ENCODE results near the gene RAPGEFL1. TPM values are rescaled to one million over a fixed set of nuclear protein-coding genes. Genes with fewer than 3 reads are reported as not detected.

Gene RAPGEFL1
- total RNA-seq, 4 donors from 2014 or later: 2.4 to 7.3 (median 5.2) TPM

DNA sequence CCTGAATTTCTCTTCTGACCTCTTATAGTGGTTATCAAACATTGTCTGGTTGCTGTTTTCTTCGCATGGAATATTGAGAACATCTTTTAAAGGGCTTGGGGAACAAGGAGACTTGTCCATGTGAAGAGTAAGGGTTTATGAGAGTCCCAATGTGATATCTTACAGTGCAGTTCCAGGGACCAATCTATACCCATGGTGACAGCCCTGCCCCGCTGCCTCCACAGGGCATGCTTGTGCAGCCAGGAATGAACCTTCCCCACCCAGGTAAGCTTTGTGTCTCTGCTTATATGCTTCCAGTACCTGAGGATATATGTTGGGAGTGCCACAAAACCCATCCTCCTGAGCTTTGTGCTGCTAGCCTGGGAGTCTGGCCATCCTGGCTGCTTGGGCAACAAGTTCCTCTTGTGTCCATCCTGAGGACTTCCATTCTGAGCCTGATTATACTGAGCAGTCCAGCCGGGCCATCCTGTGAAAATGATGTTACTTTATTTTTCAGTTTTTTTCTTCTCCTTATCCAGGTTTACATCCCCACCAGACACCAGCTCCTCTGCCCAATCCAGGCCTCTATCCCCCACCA, 9.5 kb upstream of the RAPGEFL1 start:
- TF ChIP-seq CTCF (IDR thresholded peaks at IDR 0.05; ENCODE audit: low read depth): no peak

GRCh38 chr17:40168262-40168832, 8.9 kb upstream of the RAPGEFL1 start:
- no peak for TF ChIP-seq CTCF (IDR thresholded peaks at IDR 0.05; ENCODE audit: low read depth)

DNA sequence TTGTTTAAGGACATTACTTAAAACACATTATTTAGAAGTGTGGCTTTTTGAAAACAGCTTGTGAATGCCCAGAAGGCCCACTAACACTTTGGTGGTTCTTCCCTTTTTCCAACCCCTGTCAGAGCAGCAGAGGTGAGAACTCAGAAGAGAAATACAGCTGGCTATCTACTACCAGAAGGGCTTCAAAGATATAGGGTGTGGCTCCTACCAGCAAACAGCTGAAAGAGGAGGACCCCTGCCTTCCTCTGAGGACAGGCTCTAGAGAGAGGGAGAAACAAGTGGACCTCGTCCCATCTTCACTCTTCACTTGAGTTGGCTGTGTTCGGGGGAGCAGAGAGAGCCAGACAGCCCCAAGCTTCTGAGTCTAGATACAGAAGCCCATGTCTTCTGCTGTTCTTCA, 6.9 kb upstream of the RAPGEFL1 start:
- TF ChIP-seq CTCF (IDR thresholded peaks at IDR 0.05; ENCODE audit: low read depth): no peak

GRCh38 chr17:40171750-40172149, 5.5 kb upstream of the RAPGEFL1 start:
- TF ChIP-seq CTCF (IDR thresholded peaks at IDR 0.05; ENCODE audit: low read depth): no peak

- TF ChIP-seq CTCF (IDR thresholded peaks at IDR 0.05; ENCODE audit: low read depth): no peak
Measured at GRCh38 chr17:40173091-40173777, 4.0 kb upstream of the RAPGEFL1 start.

GRCh38 chr17:40173778-40174135, 3.5 kb upstream of the RAPGEFL1 start:
- no peak for TF ChIP-seq CTCF (IDR thresholded peaks at IDR 0.05; ENCODE audit: low read depth)

DNA sequence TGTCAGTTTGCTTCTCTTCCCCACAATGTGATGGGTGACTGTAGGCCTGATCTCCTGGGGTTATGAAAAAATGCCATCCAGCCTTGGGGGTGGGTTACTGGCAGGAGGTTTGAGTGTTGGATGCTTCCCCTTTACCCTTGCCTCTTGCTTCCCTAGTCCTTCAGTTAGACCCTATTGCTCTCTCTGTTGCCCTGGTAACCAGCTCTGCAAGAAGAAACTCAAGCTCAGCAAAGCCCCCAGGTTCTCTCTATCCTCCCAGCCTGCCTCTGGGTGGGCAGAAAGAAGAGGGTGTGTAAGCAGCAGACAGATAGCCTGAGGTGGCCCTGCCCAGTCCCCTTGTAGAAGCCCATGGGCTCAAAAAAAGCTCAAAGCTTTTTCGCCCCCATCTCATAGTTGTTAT, 2.8 kb upstream of the RAPGEFL1 start:
- TF ChIP-seq CTCF (IDR thresholded peaks at IDR 0.05; ENCODE audit: low read depth): no peak

Data from subcutaneous adipose tissue (tissue), 4 donors.